Tibial nerve (tissue), 4 donors: Measurements from ENCODE around the gene DGLUCY. TPM values are rescaled to one million over a fixed set of nuclear protein-coding genes. Genes with fewer than 3 reads are reported as not detected.

ENCODE experiments used
- DNase-seq, 2 donors: peaks; one replicate each; pipeline ENCODE4 v3.0.0-alpha.2; 2019; ENCODE audit warnings: low spot score in 2 of 2
- H3K27ac ChIP-seq, 4 donors: fragments of 200-600 bp; sonication (generic) in 3 of 4; one replicate each; pipeline ENCODE4 v1.5.1; 2017 to 2019; ENCODE audit warnings: mild to moderate bottlenecking in 1 of 4
- H3K27me3 ChIP-seq, 2 donors: fragments of 200-600 bp; sonication (generic) in 1 of 2; one replicate each; pipeline versions ENCODE4 v1.5.1 to v1.6.0; 2017 to 2019
- H3K36me3 ChIP-seq, 3 donors: fragments of 200-600 bp; sonication (generic); one replicate each; pipeline ENCODE4 v1.5.1; 2018 to 2019
- H3K4me1 ChIP-seq, 4 donors: fragments of 200-600 bp; sonication (generic) in 3 of 4; one replicate each; pipeline ENCODE4 v1.5.1; 2017 to 2019
- H3K4me3 ChIP-seq, 4 donors: fragments of 200-600 bp; sonication (generic) in 3 of 4; one replicate each; pipeline ENCODE4 v1.5.1; 2017 to 2019; ENCODE audit warnings: mild to moderate bottlenecking in 1 of 4, moderate library complexity in 1 of 4
- H3K9me3 ChIP-seq, 4 donors: fragments of 200-600 bp; sonication (generic) in 3 of 4; one replicate each; pipeline ENCODE4 v1.5.1; 2017 to 2019
- CTCF ChIP-seq, 5 experiments: fragments of 200-600 bp in 3 of 5; fragments of 450-650 bp in 2 of 5; sonication (generic) in 3 of 5; IDR thresholded peaks; one replicate each; pipeline ENCODE4 v1.5.1; 2016 to 2019; ENCODE audit warnings: antibody characterized with exemption in 5 of 5, mild to moderate bottlenecking in 3 of 5, moderate library complexity in 2 of 5
- EP300 ChIP-seq, 2 donors: sonication (generic); formaldehyde crosslinking; IDR thresholded peaks; one replicate each; pipeline ENCODE4 v1.6.1; 2017; ENCODE audit warnings: antibody characterized with exemption in 2 of 2, mild to moderate bottlenecking in 1 of 2
- POLR2A ChIP-seq, 2 donors: fragments of 450-650 bp; IDR thresholded peaks; one replicate each; pipeline ENCODE4 v1.6.1; 2017; ENCODE audit warnings: antibody characterized with exemption in 2 of 2, mild to moderate bottlenecking in 2 of 2, moderate library complexity in 2 of 2
- WGBS, 2 donors: methylation state at CpG; one replicate each; pipeline ENCODE4 v1.1.5; 2018; 5-methylcytosine and 5-hydroxymethylcytosine counted together
- total RNA-seq, 4 donors: library from RNA; depleted of rRNA; stranded (reverse); fragments of >200 nt; gene quantifications; one replicate each; pipeline ENCODE4 v1.1.0, GENCODE V29; 2016

The DGLUCY gene
- total RNA-seq, 4 donors from 2014 or later, result 41.6 to 55.5 (median 46.5) TPM

- TF ChIP-seq CTCF (IDR thresholded peaks at IDR 0.05), result no peak
- no peak for TF ChIP-seq POLR2A (IDR thresholded peaks at IDR 0.05)
- no peak for TF ChIP-seq EP300 (IDR thresholded peaks at IDR 0.05)
- Histone ChIP-seq H3K4me1 (peaks cover 0 to 5% (median 0%) of the 10 kb centered on the region in 4 donors), H3K9me3 (peaks cover 0 to 15% (median 0%) of the 10 kb centered on the region in 4 donors), H3K36me3 (peaks cover 0 to 91% (median 8%) of the 10 kb centered on the region in 3 donors), H3K4me3 (no peak overlapping the region), H3K27me3 (no peaks in the 10 kb centered on the region), H3K27ac (no peak overlapping the region)
- no peak for DNase-seq
- 71 to 74% methylated on average over 7 of the region's 7 CpGs for WGBS, 2 donors
Measured at GRCh38 chr14:91205459-91205858, 91.6 kb downstream of the DGLUCY start.

GRCh38 chr14:91207008-91207407 lies 93.1 kb downstream of the DGLUCY start:
- Histone ChIP-seq H3K36me3 (peaks cover 0 to 93% (median 8%) of the 10 kb centered on the region in 3 donors), H3K4me3 (no peak overlapping the region), H3K27me3 (no peaks in the 10 kb centered on the region), H3K9me3 (peaks cover 0 to 12% (median 0%) of the 10 kb centered on the region in 4 donors), H3K27ac (no peak overlapping the region), H3K4me1 (peaks cover 0 to 4% (median 0%) of the 10 kb centered on the region in 4 donors)
- 75 to 76% methylated on average over 3 of the region's 3 CpGs for WGBS, 2 donors
- no peak for DNase-seq
- TF ChIP-seq EP300 (IDR thresholded peaks at IDR 0.05), result no peak
- no peak for TF ChIP-seq CTCF (IDR thresholded peaks at IDR 0.05)
- TF ChIP-seq POLR2A (IDR thresholded peaks at IDR 0.05), result no peak

GRCh38 chr14:91211017-91211416 lies 97.1 kb downstream of the DGLUCY start:
- 97 to 98% methylated on average over 2 of the region's 2 CpGs for WGBS, 2 donors
- Histone ChIP-seq H3K4me1 (no peaks in the 10 kb centered on the region), H3K27me3 (no peaks in the 10 kb centered on the region), H3K4me3 (no peak overlapping the region), H3K36me3 (peaks cover 0 to 84% (median 7%) of the 10 kb centered on the region in 3 donors), H3K9me3 (peaks cover 0 to 6% (median 0%) of the 10 kb centered on the region in 4 donors), H3K27ac (no peak overlapping the region)
- DNase-seq, result no peak
- TF ChIP-seq CTCF (IDR thresholded peaks at IDR 0.05), result no peak
- no peak for TF ChIP-seq EP300 (IDR thresholded peaks at IDR 0.05)
- no peak for TF ChIP-seq POLR2A (IDR thresholded peaks at IDR 0.05)

GRCh38 chr14:91214306-91214705 lies 100.4 kb downstream of the DGLUCY start:
- no peak for DNase-seq
- Histone ChIP-seq H3K4me3 (no peak overlapping the region), H3K4me1 (no peaks in the 10 kb centered on the region), H3K27me3 (no peaks in the 10 kb centered on the region), H3K9me3 (peaks cover 0 to 6% (median 0%) of the 10 kb centered on the region in 4 donors), H3K27ac (no peak overlapping the region), H3K36me3 (peaks cover 0 to 89% (median 16%) of the 10 kb centered on the region in 3 donors)
- WGBS, 2 donors, result 81 to 83% methylated on average over 6 of the region's 6 CpGs
- TF ChIP-seq POLR2A (IDR thresholded peaks at IDR 0.05) (no peak), CTCF (IDR thresholded peaks at IDR 0.05) (no peak), EP300 (IDR thresholded peaks at IDR 0.05) (no peak)

GRCh38 chr14:91215381-91215780 lies 101.5 kb downstream of the DGLUCY start:
- H3K4me3 ChIP-seq, result no peak overlapping the region
- H3K36me3 ChIP-seq, result peaks cover 0 to 89% (median 16%) of the 10 kb centered on the region in 3 donors
- no peak for DNase-seq
- 96 to 100% methylated on average over 4 to 10 of the region's 10 CpGs for WGBS, 2 donors
- TF ChIP-seq POLR2A (IDR thresholded peaks at IDR 0.05) (no peak), CTCF (IDR thresholded peaks at IDR 0.05) (no peak), EP300 (IDR thresholded peaks at IDR 0.05) (no peak)
- H3K27me3 ChIP-seq, result no peaks in the 10 kb centered on the region
- H3K27ac ChIP-seq, result no peak overlapping the region
- H3K9me3 ChIP-seq, result no peaks in the 10 kb centered on the region
- peaks cover 0 to 7% (median 0%) of the 10 kb centered on the region in 4 donors for H3K4me1 ChIP-seq
